Putamen (tissue), 1 donor: ENCODE results near the gene OSBPL5.
A peak's percentile ranks its signal among the peaks of the same experiment; 100 is the strongest.
"Not testable (repeated sequence)": the region's sequence is repeated elsewhere in the genome, so short reads cannot be mapped to it uniquely, and the experiment has no call there.

ENCODE experiments used
- DNase-seq: peaks from one replicate; pipeline ENCODE4 v3.0.0-alpha.2; 2016; ENCODE audit warnings: low spot score

OSBPL5 gene

DNA sequence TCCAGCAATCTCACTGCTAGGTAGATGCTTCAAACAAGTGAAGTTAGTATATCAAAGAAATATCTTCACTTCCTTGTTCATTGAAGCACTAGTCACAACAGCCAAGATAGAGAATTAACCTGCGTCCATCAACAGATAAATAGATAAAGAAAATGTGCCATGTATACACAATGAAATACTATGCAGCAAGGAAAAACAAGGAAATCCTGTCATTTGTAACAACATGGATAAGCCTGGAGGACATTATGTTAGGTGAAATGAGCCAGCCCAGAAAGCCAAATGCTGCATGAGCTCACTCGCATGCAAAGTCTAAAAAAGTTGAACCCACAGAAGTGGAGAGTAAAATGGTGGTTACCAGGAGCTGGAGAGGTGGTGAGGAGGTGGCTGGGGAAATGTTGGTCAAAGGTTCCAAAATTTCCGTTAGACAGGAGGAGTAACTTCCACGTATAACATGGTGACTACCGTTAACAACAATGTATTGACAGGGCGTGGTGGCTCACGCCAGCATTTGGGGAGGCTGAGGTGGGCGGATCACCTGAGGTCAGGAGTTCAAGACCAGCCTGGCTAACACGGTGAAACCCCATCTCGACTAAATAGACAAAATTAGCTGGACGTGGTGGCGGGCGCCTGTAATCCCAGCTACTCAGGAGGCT is 84.3 kb downstream of the OSBPL5 start:
- no peak for DNase-seq

DNA sequence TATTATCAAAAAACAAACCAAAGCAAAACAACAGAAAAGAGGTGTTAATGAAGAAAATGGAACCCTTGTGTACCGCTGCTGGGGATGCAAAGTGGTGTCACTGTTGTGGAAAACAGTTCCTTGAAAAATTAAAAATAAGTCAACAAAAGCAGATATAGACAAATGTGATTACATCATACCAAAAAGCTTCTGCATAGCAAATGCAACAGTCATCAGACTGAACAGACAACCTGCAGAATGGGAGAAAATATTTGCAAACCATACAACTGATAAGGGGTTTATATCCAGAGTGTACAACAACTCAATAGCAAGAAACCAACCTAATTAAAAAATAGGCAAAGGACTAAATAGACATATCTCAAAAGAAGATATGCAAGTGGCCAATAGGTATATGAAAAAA is 85.0 kb downstream of the OSBPL5 start:
- no peak for DNase-seq

DNA sequence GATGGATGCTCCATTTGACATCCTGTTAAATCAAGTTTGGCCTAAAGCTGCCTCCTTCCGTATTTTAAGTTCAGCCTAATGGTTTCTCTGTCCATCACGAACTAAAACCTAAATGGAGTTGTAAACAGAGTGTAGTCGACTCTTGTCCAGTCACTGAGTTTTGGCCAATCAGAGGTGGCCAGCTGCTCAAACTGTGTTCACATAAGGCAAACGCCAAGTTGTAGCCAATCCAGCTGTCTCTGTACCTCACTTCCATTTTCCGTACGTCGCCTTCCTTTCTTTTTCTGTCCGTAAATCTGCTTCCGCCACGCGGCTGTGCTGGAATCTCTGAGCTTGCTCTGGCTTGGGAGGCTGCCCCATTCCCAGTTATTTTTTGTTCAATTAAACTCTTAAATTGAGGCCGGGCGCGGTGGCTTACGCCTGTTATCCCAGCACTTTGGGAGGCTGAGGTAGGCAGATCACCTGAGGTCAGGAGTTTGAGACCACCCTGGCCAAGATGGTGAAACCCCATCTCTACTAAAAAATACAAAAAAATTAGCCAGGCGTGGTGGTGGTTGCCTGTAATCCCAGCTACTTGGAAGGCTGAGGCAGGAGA is 87.2 kb downstream of the OSBPL5 start:
- DNase-seq, result no peak

DNA sequence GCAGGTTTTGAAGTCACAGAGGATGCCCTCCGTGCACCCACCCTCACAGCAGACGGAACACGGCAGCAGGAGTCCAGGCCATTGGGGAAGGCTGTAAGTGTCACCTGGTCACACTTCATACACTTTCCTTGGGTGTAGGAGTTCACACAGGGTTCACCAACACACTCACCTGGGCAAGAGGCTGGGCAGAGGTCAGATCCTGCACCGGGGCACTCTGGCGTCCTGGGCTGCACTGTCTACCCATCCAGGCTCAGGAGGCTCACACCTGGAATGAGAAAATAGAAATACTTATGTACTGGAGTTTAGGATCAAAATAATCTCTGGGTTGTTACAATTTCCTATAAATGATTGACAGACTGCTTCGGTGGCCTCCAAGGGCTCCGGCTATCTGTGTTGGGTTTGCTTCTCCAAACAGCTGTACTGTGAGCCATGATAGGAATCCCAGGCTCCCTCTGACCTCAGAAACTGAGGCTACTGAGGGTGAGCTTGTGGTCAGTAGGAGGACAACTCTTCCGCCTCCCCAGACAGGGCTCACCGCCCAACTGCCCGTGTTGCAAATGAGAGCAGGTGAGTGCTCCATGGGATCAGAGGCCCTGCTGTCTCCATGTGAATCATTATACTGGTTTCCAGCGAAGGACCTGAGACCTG is 87.8 kb downstream of the OSBPL5 start:
- DNase-seq, result no peak

DNA sequence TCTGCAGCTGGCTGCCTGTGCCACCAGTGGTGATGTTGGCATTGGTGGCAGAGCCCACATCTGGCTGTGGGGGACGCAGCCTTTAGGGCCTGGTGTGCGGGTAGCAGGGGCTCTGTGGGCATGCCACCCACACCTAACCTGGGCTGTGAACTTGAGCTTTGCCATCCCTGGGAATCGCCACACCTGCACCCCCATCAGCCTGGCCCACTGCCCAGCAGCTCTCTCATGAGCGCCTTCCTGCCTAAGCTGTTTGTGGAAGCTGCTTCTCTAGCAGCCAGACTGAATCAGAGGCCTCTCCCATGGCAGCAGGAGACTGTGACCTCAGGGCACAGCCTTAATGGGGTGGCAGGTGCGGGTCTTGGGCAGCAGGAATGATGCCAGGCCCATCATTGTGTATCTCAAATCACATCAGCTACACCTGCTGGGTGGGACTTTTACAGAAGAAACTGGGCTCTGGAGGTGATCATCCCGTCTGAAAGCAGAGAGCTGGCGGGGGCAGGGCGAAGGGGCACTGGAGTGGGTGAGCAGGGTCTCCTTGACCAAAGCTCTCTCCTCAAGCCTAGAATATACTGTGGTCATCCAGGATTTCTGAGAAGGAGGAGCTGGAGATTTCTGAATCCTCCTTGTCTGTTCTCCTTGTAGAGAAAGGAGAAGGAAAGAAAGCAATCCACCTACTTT is 90.1 kb downstream of the OSBPL5 start:
- no peak for DNase-seq

DNA sequence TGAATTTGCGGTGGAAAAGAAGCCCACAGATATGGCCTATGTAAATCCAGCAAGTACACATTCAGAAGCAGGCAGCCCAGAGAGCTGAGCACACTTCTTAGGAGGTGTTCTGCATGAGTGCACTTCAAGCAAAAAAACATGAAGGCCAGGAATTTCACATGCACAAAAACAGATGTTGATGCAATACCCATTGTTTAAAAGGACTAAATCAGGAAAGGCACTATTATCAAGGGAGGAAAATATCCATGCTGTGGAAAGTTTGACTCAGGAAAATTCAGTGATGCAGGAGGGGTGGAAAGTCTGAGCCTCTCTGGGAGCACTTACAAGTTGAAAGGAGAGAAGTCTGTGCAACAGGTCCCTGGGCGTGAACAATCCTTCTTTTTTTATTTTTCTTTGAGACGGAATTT is 92.1 kb downstream of the OSBPL5 start:
- DNase-seq, result no peak

DNA sequence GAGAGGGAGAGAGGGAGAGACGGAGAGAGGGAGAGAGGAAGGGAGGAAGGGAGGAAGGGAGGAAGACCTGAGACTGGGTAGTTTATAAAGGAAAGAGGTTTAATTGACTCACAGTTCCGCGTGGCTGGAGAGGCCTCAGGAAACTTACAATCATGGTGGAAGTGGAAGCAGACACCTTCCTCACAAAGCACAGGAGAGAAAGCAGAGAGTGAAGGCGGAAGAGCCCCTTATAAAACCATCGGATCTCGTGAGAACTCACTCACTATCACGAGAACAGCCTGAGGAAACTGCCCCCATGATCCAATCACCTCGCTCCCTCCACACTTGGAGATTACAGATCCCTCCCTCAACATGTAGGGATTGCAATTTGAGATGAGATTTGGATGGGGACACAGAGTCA is 95.7 kb downstream of the OSBPL5 start:
- no peak for DNase-seq

DNA sequence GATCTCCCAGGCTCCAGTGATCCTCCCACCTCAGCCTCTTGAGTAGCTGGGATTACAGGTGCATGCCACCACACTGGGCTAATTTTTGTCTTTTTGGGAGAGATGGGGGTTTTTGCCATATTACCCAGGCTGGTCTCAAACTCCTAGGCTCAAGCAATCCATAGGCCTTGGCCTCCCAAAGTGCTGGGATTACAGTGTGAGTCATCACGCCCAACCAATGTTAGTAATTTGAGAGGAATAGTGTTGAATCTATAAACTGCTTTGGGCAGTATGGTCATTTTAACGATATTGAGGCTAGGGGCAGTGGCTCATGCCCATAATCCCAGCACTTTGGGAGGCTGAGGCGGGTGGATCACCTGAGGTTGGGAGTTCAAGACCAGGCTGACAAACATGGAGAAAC is 98.8 kb downstream of the OSBPL5 start:
- DNase-seq, result not testable (repeated sequence)

DNA sequence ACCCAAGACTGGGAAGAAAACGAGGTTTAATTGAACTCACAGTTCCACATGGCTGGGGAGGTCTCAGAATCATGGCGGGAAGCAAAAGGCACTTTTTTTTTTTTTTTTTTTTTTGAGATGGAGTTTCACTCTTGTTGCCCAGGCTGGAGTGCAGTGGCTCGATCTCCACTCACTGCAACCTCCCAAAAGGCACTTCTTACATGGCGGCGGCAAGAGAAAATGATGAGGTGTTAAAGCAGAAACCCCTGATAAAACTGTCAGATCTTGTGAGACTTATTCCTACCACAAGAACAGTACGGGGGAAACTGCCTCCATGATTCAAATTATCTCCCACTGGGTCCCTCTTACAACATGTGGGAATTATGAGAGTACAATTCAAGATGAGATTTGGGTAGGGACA is 100.4 kb downstream of the OSBPL5 start:
- not testable (repeated sequence) for DNase-seq

DNA sequence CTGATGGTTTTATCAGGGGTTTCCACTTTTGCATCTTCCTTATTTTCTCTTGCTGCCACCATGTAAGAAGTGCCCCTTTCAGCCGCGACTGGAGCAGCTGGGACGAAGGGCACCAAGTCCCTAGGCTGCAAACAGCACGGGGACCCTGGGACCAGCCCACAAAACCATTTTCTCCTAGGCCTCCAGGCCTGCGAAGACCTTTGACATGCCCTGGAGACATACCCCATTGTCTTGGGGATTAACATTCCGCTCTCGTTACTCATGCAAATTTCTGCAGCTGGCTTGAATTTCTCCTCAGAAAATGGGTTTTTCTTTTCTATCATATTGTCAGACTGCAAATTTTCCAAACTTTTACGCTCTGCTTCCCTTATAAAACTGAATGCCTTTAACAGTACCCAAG is 101.2 kb downstream of the OSBPL5 start:
- DNase-seq, result not testable (repeated sequence)

DNA sequence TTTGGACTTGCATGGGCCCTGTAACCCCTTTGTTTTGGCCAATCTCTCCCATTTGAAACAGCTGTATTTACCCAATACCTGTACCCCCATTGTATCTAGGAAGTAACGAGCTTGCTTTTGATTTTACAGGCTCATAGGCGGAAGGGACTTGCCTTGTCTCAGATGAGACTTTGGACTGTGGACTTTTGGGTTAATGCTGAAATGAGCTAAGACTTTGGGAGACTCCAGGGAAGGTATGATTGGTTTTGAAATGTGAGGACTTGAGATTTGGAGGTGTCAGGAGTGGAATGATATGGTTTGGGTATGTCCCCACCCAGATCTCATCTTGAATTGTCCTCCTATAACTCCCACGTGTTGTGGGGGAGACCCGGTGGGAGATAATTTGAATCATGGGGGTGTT is 101.7 kb downstream of the OSBPL5 start:
- DNase-seq, result not testable (repeated sequence)

DNA sequence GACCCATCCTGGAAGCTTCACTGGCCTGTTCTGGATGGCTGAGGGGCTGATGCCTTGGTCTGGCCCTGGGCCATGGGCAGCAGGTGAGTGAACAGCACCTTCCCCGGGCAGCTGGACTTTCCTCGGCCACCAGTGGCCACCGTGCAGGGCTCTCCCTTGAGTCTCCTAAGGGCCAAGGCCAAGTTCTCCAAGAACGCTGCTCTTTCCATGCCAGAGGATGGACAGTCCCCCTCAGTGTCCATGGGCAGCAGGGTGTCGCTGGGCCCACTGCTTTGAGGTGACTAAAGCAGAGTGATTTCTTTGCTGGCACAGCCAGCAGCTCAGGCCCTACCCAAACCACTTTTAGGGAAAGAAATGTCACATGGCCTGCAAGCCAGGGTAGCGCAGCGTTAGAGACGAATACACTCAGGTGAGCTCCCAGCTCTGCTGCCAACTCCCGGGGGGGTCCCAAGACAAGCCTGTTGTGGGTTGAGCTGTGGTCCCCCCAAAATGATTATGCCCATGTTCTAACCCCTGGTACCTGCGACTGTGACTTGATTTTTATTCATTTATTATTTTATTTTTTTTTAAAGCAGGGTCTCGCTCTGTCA is 104.6 kb downstream of the OSBPL5 start:
- no peak for DNase-seq

DNA sequence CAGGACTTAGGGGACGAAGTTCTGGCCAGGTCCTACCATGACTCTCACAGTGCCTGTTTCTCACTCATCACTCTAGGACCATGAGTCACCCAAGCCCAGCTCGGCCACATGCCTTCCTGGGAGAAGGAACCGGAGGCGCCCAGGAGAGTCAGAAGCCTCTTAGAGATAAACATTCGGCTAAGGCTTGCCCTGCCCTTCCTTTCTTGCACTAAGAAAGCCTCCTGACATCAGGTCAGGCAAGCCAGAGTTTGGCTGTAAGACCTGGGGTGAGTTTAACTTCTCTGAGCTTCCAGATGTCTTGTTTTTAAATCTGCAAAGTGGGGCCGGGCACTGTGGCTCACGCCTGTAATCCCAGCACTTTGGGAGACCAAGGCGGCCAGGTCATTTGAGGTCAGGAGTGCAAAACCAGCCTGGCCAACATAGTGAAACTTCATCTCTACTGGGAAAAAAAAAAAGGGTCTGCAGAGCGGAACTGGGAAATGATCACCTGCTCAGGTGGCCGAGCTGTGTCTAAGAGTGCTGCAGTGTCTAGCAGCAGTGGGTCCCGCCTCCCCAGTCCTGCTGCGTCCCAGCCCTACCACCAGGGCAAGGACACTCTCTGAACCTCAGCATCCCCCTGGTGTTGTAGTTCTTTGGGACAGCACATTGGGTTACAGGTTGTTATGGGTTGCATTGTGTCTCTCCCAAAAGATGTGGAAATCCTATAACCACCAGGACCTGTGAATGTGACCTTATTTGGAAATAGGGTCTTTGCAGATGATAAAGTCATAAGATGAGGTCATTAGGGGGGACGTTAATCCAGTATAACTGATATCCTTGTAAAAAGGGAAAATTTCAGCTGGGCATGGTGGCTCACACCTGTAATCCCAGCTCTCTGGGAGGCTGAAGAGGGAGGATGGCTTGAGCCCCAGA is 106.1 kb downstream of the OSBPL5 start:
- no peak for DNase-seq

DNA sequence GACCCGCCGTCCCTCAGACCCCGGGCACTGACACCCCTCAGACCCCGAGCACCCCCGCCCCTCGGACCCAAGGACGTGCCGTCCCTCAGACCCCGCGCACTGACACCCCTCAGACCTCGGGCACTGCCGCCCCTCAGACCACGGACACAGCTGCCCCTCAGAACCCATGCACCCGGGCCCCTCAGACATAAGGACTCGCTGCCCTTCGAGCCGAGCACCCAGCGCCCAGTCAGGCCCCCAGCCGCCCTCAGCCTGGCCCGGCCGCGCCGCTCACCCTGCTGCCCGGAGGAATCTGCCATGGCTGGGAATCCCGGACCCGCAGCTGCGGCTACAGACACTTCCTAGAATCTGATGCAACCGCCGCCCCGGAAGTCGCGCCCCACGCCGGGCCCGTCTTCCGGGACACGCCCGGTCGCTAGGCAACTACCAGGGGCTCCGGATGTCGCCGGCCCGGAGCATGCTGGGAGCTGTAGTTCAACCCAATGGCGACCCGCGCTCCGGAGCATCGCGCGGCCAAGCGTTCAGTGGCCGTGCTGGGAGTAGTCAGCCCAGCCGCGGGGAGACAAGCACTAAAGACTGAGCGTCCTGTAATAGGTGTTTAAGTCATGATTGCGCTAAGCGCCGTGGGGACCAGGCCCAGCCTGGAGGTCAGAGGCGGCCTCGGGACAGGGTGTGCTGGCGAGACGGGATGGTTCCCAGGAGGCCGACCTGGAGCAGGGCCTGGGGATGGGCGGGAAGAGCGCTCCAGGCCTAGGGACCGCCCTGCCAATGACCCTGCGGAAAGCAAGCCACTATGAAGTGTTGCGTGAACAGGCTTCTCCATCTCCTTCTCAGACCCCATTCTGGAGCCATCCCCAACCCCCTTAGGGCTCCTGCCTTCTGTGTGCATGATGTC is 107.8 kb downstream of the OSBPL5 start, which contains the start of gene CARS1:
Gene CARS1, minus strand, starts transcription at position 355 of the 895 bp plus-strand sequence. Its CDS starts 56 bp downstream, at position 299.
- DNase-seq, result peak; percentile 94

DNA sequence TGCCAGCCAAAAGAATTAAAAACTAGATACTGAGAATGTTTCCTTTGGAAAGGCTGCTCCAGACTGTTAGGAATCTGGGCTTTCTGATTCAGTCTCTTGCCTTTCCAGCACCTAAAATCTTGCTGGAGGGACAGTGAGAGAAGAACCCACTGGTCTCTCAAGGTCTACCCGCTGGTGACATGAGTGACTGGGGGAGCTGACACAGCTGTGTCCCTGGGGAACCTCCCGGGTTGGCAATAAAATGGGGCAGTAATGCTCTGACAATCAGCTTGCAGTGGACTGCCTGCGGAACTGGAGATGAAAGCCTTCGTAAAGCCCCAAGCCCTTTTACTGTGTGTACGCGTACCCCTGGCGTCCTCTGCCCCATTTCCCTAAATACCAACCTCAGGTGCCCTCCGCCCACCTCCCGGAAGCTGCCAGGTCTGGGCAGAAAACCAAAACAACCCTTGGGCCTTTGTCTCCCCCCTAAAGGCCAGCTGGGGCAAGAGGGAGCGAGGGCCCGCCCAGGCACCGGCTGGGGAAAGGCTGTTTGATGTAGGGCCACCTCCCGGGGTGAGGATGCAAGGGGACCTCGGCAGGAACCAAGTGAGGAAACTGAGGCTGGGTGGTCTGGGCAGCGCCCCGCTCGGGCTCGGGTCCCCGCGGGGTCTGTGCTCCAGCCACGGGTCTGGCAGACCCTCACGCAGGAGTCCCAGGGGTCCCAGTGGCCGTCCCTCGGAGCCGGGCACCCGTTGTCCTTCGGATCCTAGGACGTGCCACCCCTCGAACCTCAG is 108.6 kb downstream of the OSBPL5 start:
- DNase-seq, result no peak

DNA sequence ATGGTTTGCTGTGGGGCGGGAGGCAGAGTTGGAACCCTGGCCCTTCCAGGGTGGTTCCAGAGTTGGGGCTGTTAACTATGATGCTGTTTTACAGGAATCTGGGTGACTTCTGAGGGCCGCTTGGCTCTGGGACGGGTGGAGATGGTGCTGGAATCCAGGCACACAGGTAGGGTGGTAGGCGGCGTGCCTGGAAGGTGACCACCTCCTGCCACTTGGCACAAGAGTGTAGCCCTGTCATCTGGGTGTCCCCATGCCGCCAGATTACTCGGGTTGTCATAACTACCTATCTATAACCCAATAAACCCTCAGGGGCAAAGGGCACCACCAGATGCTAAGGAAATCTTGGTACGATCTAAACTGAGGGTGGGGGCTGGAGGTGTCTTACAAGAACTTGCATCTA is 109.2 kb downstream of the OSBPL5 start:
- no peak for DNase-seq

DNA sequence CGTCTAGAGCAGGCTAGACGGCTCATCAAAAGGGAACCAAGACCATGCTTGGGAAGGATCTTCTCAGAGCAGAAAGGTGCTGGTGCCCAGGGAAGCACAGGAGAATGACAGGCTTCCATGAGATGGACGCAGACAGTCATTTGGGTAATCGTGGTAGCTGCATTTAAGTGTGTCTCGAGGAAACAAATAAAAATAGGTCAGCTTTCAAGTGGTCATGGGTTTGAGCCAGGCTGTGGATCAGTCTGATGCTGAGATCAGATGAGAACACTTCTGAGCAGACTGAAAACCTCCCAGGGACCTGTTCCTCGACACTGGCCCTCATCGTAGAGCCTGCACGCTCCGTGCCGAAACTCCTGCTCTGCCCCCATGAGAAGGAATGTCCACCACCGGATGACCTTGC is 112.5 kb downstream of the OSBPL5 start:
- no peak for DNase-seq

DNA sequence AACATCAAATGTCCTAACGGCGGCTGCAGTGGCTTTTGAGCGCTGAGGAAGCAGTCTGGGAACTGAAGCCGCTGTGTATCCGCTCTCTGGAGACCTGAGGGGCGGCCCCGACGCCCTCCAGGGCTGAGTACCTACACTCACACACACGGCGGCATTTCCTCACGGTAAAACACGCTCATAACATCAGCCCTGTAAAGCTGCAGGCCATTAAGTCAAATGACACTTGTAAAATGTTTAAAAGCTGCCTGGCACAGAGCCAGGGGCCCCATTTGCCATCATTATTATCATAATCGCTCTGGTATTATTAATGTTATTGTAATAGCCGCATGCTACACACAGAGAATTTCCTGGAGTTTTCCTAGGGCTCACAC is 113.0 kb downstream of the OSBPL5 start:
- DNase-seq, result no peak
